ENCODE results near the gene CAPN8. TPM values are rescaled to one million over a fixed set of nuclear protein-coding genes. Genes with fewer than 3 reads are reported as not detected.

The CAPN8 gene
- total RNA-seq, 6 donors from 2014 or later, result 40.3 to 274 (median 74.3) TPM

GRCh38 chr1:223682502-223682901 is 17.0 kb upstream of the CAPN8 start:
- ATAC-seq (ENCODE audit: low FRiP score in 2 of 2) (no peak), DNase-seq (no peak)
- Histone ChIP-seq H3K27ac (no peak overlapping the region), H3K27me3 (no peaks in the 10 kb centered on the region), H3K4me3 (no peak overlapping the region), H3K4me1 (no peaks in the 10 kb centered on the region), H3K9me3 (no peaks in the 10 kb centered on the region), H3K36me3 (no peaks in the 10 kb centered on the region)
- 85 to 91% methylated on average over 3 of the region's 3 CpGs for WGBS, 2 donors
- TF ChIP-seq POLR2AphosphoS5 (IDR thresholded peaks at IDR 0.05) (no peak), EP300 (IDR thresholded peaks at IDR 0.05) (no peak), POLR2A (IDR thresholded peaks at IDR 0.05) (no peak), CTCF (IDR thresholded peaks at IDR 0.05) (no peak)

GRCh38 chr1:223680188-223680587 is 14.7 kb upstream of the CAPN8 start:
- Histone ChIP-seq H3K4me3 (no peak overlapping the region), H3K36me3 (no peaks in the 10 kb centered on the region), H3K27ac (no peak overlapping the region), H3K27me3 (no peaks in the 10 kb centered on the region), H3K9me3 (no peaks in the 10 kb centered on the region), H3K4me1 (no peaks in the 10 kb centered on the region)
- TF ChIP-seq POLR2AphosphoS5 (IDR thresholded peaks at IDR 0.05), result no peak
- TF ChIP-seq POLR2A (IDR thresholded peaks at IDR 0.05), result no peak
- no peak for TF ChIP-seq CTCF (IDR thresholded peaks at IDR 0.05)
- no peak for TF ChIP-seq EP300 (IDR thresholded peaks at IDR 0.05)
- 94 to 100% methylated on average over 2 of the region's 2 CpGs for WGBS, 2 donors
- DNase-seq, result no peak
- no peak for ATAC-seq (ENCODE audit: low FRiP score in 2 of 2)

DNA sequence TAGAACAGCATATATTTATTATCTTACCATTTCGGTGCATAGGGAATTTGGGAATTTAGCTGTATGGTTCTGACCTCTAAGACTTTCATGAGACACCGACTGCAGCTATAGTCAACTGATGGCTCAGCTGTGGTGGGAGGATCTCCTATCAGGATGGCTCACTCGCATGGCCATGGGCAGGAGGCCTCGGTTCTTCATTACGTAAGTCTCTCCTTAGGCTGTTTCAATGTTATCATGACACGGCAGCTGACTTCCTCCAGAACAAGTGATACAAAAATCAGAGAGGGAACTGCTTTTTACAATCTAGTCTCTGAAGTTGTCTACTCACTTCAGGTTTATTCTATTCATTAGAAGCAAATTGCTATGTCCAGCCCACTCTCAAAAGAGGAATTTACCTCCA is 13.3 kb upstream of the CAPN8 start:
- ATAC-seq (ENCODE audit: low FRiP score in 2 of 2) (peak in 1 of 2 donors; percentile 35), DNase-seq (peak in 1 of 2 donors; percentile 32)
- no peak overlapping the region for H3K27ac ChIP-seq
- 65 to 75% methylated on average over 6 of the region's 6 CpGs for WGBS, 2 donors
- peaks cover 0 to 6% (median 2%) of the 10 kb centered on the region in 4 donors for H3K9me3 ChIP-seq
- no peaks in the 10 kb centered on the region for H3K4me1 ChIP-seq
- no peaks in the 10 kb centered on the region for H3K27me3 ChIP-seq
- H3K4me3 ChIP-seq, result no peak overlapping the region
- no peak for TF ChIP-seq CTCF (IDR thresholded peaks at IDR 0.05)
- TF ChIP-seq POLR2AphosphoS5 (IDR thresholded peaks at IDR 0.05), result no peak
- no peak for TF ChIP-seq EP300 (IDR thresholded peaks at IDR 0.05)
- TF ChIP-seq POLR2A (IDR thresholded peaks at IDR 0.05), result no peak
- no peaks in the 10 kb centered on the region for H3K36me3 ChIP-seq

GRCh38 chr1:223674119-223674890 is 8.8 kb upstream of the CAPN8 start:
- ATAC-seq (ENCODE audit: low FRiP score in 2 of 2) (no peak), DNase-seq (no peak)
- TF ChIP-seq POLR2AphosphoS5 (IDR thresholded peaks at IDR 0.05), result no peak
- TF ChIP-seq POLR2A (IDR thresholded peaks at IDR 0.05), result no peak
- no peak for TF ChIP-seq EP300 (IDR thresholded peaks at IDR 0.05)
- TF ChIP-seq CTCF (IDR thresholded peaks at IDR 0.05), result no peak
- Histone ChIP-seq H3K27ac (no peak overlapping the region), H3K9me3 (peaks cover 0 to 6% (median 2%) of the 10 kb centered on the region in 4 donors), H3K36me3 (no peaks in the 10 kb centered on the region), H3K27me3 (no peaks in the 10 kb centered on the region), H3K4me3 (no peak overlapping the region), H3K4me1 (peaks cover 0 to under 1% (median 0%) of the 10 kb centered on the region in 4 donors)
- WGBS, 2 donors, result 50 to 68% methylated on average over 2 to 5 of the region's 5 CpGs
